Measurements from ENCODE around the gene ZSWIM1.

DNA sequence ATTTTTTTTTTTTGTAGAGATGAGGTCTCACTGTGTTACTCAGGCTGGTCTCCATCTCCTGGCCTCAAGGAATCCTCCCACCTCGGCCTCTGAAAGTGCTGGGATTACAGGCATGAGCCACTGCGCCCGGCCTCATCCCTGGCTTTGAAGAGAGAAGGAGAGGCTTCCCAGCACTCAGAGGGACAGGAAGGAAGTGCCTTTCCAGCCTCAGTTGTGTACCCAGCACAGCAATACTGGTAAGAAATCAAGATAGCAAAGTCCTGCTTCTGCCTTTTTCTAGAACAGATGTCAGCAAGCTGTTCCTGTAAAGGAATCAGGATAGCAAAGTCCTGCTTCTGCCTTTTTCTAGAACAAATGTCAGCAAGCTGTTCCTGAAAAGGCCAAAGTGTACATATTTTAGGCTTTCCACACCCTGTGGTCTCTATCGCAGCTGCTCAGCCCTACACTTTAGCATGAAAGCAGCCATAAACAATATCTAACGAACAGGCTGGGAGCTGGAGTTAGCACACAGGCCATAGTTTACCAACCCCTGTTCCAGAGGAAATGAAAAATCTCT lies 37.2 kb downstream of the ZSWIM1 start:
- TF ChIP-seq, protein P1, sequence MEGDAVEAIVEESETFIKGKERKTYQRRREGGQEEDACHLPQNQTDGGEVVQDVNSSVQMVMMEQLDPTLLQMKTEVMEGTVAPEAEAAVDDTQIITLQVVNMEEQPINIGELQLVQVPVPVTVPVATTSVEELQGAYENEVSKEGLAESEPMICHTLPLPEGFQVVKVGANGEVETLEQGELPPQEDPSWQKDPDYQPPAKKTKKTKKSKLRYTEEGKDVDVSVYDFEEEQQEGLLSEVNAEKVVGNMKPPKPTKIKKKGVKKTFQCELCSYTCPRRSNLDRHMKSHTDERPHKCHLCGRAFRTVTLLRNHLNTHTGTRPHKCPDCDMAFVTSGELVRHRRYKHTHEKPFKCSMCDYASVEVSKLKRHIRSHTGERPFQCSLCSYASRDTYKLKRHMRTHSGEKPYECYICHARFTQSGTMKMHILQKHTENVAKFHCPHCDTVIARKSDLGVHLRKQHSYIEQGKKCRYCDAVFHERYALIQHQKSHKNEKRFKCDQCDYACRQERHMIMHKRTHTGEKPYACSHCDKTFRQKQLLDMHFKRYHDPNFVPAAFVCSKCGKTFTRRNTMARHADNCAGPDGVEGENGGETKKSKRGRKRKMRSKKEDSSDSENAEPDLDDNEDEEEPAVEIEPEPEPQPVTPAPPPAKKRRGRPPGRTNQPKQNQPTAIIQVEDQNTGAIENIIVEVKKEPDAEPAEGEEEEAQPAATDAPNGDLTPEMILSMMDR (IDR thresholded peaks at IDR 0.05), result no peak
- no peak for TF ChIP-seq POLR2A (IDR thresholded peaks at IDR 0.05)
- no peak for TF ChIP-seq EP300 (IDR thresholded peaks at IDR 0.05)

Measured in suprapubic skin (tissue), 3 donors.